GM12873 (cell line): ENCODE results near the gene SUCLG2.

Source experiments
- CTCF ChIP-seq: IDR thresholded peaks from 2 replicates; pipeline ENCODE4 v1.5.1; 2012; ENCODE audit warnings: low read depth, mild to moderate bottlenecking, moderate library complexity, low read length, control low read depth; ENCODE audit not compliant: insufficient read depth; ENCODE audit errors: missing control alignments

Gene SUCLG2

GRCh38 chr3:67382536-67382935 lies 271.9 kb downstream of the SUCLG2 start:
- no peak for TF ChIP-seq CTCF

- peak; percentile 63 for TF ChIP-seq CTCF
Measured at GRCh38 chr3:67381667-67382272, 272.6 kb downstream of the SUCLG2 start.

GRCh38 chr3:67380118-67380517 lies 274.3 kb downstream of the SUCLG2 start:
- no peak for TF ChIP-seq CTCF

- TF ChIP-seq CTCF: no peak
Measured at GRCh38 chr3:67377299-67377698, 277.1 kb downstream of the SUCLG2 start.

- TF ChIP-seq CTCF: no peak
Measured at GRCh38 chr3:67376416-67376815, 278.0 kb downstream of the SUCLG2 start.

GRCh38 chr3:67375976-67376375 lies 278.4 kb downstream of the SUCLG2 start:
- no peak for TF ChIP-seq CTCF

GRCh38 chr3:67362686-67363085 lies 291.7 kb downstream of the SUCLG2 start:
- TF ChIP-seq CTCF: no peak
